ENCODE data around the gene RRP12. TPM values are rescaled to one million over a fixed set of nuclear protein-coding genes. Genes with fewer than 3 reads are reported as not detected.
"Not testable (repeated sequence)": the region's sequence is repeated elsewhere in the genome, so short reads cannot be mapped to it uniquely, and the experiment has no call there.

Gene RRP12
- total RNA-seq, 1 donor from 2014 or later, result 42.4 TPM

- no peak for DNase-seq (ENCODE audit: low spot score in 2 of 2, unreplicated experiment in 2 of 2)
- no peak for TF ChIP-seq CTCF (IDR thresholded peaks at IDR 0.05; ENCODE audit: unreplicated experiment)
- peak overlapping the region; percentile 93 for H3K27ac Mint-ChIP-seq
- H3K36me3 Mint-ChIP-seq, result peaks cover 20% of the 10 kb centered on the region
- peaks cover 23% of the 10 kb centered on the region for H3K4me1 Mint-ChIP-seq
- H3K4me3 Mint-ChIP-seq, result peak overlapping the region; percentile 90
- no peaks in the 10 kb centered on the region for H3K27me3 Mint-ChIP-seq (ENCODE audit: low read depth)
- no peaks in the 10 kb centered on the region for H3K9me3 Mint-ChIP-seq
Measured at GRCh38 chr10:97427571-97428179, 26.5 kb upstream of the RRP12 start.

- H3K4me1 Mint-ChIP-seq, result peaks cover 23% of the 10 kb centered on the region
- H3K4me3 Mint-ChIP-seq, result peak overlapping the region; percentile 90
- H3K9me3 Mint-ChIP-seq, result no peaks in the 10 kb centered on the region
- no peak for TF ChIP-seq CTCF (IDR thresholded peaks at IDR 0.05; ENCODE audit: unreplicated experiment)
- peak overlapping the region; percentile 93 for H3K27ac Mint-ChIP-seq
- DNase-seq (ENCODE audit: low spot score in 2 of 2, unreplicated experiment in 2 of 2), result no peak
- H3K27me3 Mint-ChIP-seq (ENCODE audit: low read depth), result no peaks in the 10 kb centered on the region
- peaks cover 18% of the 10 kb centered on the region for H3K36me3 Mint-ChIP-seq
Measured at GRCh38 chr10:97426776-97427570, 25.8 kb upstream of the RRP12 start.

- H3K36me3 Mint-ChIP-seq, result peaks cover 11% of the 10 kb centered on the region
- peaks cover 23% of the 10 kb centered on the region for H3K4me1 Mint-ChIP-seq
- peak; percentile 93 to 97 for DNase-seq (ENCODE audit: low spot score in 2 of 2, unreplicated experiment in 2 of 2)
- no peaks in the 10 kb centered on the region for H3K9me3 Mint-ChIP-seq
- H3K27me3 Mint-ChIP-seq (ENCODE audit: low read depth), result no peaks in the 10 kb centered on the region
- peak within 1 kb of the TSS; percentile 94 for H3K27ac Mint-ChIP-seq
- H3K4me3 Mint-ChIP-seq, result peak within 1 kb of the TSS; percentile 90
- no peak for TF ChIP-seq CTCF (IDR thresholded peaks at IDR 0.05; ENCODE audit: unreplicated experiment)
Measured at GRCh38 chr10:97425964-97426775, 25.0 kb upstream of the RRP12 start, which contains the start of gene PGAM1. Gene PGAM1 (plus strand): TSS chr10:97426191. CDS start chr10:97426308, 117 bp downstream.

- Mint-ChIP-seq H3K4me1 (peaks cover 25% of the 10 kb centered on the region), H3K27ac (peak overlapping the region; percentile 53)
- DNase-seq (ENCODE audit: low spot score in 2 of 2, unreplicated experiment in 2 of 2); H3K27me3 Mint-ChIP-seq (ENCODE audit: low read depth); H3K36me3 Mint-ChIP-seq; H3K4me3 Mint-ChIP-seq; H3K9me3 Mint-ChIP-seq: not testable (repeated sequence)
Measured at GRCh38 chr10:97423757-97424098, 22.6 kb upstream of the RRP12 start.

- H3K4me3 Mint-ChIP-seq, result no peak overlapping the region
- H3K27ac Mint-ChIP-seq, result no peak overlapping the region
- no peak for TF ChIP-seq CTCF (IDR thresholded peaks at IDR 0.05; ENCODE audit: unreplicated experiment)
- H3K4me1 Mint-ChIP-seq, result peaks cover 25% of the 10 kb centered on the region
- H3K9me3 Mint-ChIP-seq, result no peaks in the 10 kb centered on the region
- no peaks in the 10 kb centered on the region for H3K27me3 Mint-ChIP-seq (ENCODE audit: low read depth)
- H3K36me3 Mint-ChIP-seq, result peaks cover 2% of the 10 kb centered on the region
- DNase-seq (ENCODE audit: low spot score in 2 of 2, unreplicated experiment in 2 of 2), result no peak
Measured at GRCh38 chr10:97416565-97416964, 15.4 kb upstream of the RRP12 start.

Measured in mesothelial cell of epicardium (in vitro differentiated cells).